ENCODE measurements around the gene PLK5.

PLK5 gene

DNA sequence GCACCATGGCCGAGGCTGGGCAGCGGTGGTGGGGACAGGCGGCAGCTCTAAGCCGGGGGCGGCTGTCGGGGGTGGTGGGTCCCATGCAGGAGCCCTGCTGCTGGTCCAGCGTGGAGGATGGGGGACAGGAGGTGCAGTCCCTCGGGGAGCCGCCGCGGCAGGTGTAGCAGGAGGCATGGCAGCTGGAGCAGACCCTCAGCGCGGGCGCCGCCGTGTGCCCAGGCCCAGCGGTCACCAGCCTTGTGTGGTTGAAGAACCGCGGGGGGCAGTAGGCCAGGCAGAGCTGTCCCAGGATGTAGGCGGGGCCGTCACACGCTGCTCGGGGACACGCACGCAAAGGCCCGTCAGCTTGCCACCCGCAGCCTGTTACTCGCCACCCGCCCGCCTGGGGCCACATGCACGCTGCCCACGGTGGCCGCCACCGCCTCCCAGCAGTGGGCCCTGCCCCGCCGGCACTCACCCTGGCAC, 42.0 kb upstream of the PLK5 start:
- H3K4me3 ChIP-seq (replicated peaks in 1 of 2; ENCODE audit: low read depth in 2 of 2, low read length in 2 of 2) = no peak overlapping the region
- no peak for DNase-seq (ENCODE audit: low read depth in 2 of 2)
- TF ChIP-seq, protein P1, sequence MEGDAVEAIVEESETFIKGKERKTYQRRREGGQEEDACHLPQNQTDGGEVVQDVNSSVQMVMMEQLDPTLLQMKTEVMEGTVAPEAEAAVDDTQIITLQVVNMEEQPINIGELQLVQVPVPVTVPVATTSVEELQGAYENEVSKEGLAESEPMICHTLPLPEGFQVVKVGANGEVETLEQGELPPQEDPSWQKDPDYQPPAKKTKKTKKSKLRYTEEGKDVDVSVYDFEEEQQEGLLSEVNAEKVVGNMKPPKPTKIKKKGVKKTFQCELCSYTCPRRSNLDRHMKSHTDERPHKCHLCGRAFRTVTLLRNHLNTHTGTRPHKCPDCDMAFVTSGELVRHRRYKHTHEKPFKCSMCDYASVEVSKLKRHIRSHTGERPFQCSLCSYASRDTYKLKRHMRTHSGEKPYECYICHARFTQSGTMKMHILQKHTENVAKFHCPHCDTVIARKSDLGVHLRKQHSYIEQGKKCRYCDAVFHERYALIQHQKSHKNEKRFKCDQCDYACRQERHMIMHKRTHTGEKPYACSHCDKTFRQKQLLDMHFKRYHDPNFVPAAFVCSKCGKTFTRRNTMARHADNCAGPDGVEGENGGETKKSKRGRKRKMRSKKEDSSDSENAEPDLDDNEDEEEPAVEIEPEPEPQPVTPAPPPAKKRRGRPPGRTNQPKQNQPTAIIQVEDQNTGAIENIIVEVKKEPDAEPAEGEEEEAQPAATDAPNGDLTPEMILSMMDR (IDR thresholded peaks at IDR 0.05; ENCODE audit: low read depth, low read length) = no peak

DNA sequence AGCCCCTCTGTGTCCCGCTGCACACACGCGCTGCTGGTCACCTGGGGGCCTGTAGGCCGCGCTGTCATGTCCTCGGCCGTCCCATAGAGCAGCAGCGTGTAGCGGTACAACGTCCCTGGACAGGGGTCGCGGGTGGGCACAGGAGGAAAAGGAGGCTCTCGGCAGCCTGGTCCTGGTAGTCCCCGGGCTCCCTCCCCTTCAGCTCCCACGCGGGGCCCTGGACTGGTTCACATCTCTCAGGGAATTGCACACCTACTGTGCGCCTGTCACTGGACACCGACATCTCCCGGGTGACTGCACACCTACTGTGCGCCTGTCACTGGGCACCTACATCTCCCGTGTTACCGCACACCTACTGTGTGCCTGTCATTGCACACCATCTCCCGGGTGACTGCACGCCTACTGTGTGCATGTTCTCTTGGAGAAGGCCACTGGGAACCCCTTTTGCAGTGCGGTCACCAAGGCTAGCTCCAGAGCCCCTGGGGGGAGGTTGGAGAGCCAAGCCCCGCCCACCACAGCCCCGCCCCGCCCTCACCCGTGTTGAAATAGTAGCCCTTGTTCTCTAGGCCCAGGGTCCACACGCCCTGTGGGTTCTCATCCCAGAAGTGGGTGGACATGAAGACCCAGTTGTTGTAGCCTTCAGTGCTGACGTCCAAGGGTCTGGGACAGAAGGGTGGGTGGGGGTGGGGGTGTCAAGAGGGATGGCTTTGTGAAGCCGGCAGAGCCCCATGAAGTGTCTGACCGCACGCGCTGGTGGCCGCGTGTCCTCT, 41.3 kb upstream of the PLK5 start:
- no peak overlapping the region for H3K4me3 ChIP-seq (replicated peaks in 1 of 2; ENCODE audit: low read depth in 2 of 2, low read length in 2 of 2)
- TF ChIP-seq, protein P1 (IDR thresholded peaks at IDR 0.05; ENCODE audit: low read depth, low read length) = no peak
- DNase-seq (ENCODE audit: low read depth in 2 of 2) = no peak

DNA sequence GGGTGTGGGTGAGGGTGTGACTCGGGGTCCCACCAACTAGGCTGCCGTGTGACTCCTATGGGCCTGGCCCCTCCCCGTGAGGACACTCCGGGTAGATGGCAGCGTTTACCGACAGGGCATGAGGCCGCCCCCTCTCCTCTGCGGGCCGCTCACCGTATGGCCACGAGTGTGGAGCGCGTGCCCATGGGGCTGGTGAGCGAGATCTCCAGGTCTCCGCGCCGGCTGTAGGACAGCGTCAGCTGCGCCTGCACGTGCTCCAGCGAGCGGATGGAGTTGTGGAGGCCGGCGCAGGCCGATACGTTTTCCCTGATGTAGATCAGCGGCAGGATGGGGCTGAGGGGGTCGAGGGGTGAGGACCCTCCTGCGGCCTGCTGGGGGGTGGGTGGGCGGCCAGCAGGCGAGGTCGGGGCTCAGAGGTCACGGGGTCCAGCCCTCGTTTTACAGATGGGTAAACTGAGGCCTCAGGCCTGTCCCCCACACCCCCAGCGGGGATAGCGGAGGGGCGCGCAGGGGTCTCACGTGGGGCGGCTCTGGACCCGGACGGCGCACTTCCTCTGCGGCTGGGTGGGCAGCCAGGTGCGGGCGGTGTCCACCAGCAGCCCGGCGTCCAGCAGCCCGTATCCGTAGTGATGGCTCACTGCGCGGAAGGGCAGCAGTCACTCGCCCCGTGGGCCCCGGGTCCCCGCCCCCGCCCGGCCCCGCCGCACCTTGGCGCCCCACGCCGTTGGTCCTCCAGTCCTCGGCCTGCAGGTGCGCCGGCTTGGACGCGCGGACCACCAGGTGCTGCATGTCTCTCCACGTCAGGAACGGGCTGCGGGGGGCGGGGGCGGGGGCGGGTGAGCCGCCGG, 40.5 kb upstream of the PLK5 start:
- TF ChIP-seq, protein P1 (IDR thresholded peaks at IDR 0.05; ENCODE audit: low read depth, low read length) = no peak
- H3K4me3 ChIP-seq (replicated peaks in 1 of 2; ENCODE audit: low read depth in 2 of 2, low read length in 2 of 2) = no peak overlapping the region
- no peak for DNase-seq (ENCODE audit: low read depth in 2 of 2)

DNA sequence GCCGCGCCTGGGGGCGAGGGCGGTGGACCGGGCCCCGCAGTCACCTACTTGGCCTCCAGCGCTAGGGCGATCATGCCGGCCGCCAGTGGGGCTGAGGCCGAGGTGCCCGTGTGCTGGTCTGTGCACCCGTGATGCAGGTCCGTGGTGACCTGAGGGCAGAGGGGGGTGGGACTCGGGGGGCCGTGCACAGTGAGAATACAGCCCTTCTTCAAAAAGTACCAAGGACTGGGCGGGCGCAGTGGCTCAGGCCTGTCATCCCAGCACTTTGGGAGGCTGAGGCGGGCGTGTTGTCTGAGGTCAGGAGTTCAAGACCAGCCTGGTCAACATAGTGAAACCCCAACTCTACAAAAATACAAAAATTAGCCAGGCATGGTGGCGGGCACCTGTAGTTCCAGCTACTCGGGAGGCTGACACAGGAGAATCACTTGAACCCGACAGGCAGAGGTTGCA, 39.9 kb upstream of the PLK5 start:
- TF ChIP-seq, protein P1 (IDR thresholded peaks at IDR 0.05; ENCODE audit: low read depth, low read length) = no peak
- H3K4me3 ChIP-seq (replicated peaks in 1 of 2; ENCODE audit: low read depth in 2 of 2, low read length in 2 of 2) = no peak overlapping the region
- no peak for DNase-seq (ENCODE audit: low read depth in 2 of 2)

DNA sequence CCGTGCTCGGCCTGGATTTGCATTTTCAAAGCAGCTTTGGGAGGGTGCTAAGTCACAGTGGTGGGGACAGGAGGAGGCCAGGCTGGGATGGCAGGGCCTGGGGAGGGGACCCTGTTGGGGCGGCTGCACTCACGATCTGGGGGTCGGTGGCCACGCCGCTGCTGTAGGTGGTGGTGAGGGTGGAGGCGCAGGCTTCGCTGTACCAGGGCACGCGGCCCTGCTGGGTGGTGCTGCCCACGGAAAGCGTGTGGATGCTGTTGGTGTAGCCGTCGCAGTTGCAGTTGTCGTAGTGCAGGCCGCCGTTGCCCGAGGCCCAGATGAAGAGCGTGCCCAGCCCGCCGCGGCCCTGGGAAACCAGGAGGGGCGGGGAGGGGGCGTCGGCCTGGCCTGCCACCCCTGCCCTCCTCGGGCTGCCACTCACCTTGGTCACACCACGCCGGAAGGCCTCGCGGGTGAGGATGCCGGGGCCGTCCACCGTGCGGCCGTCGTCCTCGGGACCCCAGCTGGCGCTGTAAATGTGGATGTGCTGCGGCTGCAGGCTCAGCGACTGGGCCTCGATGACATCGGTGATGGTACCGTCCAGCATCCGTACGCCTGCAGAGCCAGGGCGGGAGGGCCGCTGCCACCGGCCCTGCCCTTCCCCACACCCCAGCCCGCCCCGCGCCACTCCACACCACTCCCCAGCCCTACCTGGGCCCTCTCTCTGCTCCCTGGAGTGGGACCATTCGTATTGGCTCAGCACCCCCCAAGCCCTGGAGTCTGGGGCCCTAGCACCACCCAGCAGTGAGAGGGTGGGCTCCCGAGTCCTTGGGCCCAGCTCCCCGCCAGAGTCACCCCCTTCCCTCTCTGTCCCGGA, 36.9 kb upstream of the PLK5 start:
- no peak overlapping the region for H3K4me3 ChIP-seq (replicated peaks in 1 of 2; ENCODE audit: low read depth in 2 of 2, low read length in 2 of 2)
- no peak for DNase-seq (ENCODE audit: low read depth in 2 of 2)
- TF ChIP-seq, protein P1 (IDR thresholded peaks at IDR 0.05; ENCODE audit: low read depth, low read length) = no peak

DNA sequence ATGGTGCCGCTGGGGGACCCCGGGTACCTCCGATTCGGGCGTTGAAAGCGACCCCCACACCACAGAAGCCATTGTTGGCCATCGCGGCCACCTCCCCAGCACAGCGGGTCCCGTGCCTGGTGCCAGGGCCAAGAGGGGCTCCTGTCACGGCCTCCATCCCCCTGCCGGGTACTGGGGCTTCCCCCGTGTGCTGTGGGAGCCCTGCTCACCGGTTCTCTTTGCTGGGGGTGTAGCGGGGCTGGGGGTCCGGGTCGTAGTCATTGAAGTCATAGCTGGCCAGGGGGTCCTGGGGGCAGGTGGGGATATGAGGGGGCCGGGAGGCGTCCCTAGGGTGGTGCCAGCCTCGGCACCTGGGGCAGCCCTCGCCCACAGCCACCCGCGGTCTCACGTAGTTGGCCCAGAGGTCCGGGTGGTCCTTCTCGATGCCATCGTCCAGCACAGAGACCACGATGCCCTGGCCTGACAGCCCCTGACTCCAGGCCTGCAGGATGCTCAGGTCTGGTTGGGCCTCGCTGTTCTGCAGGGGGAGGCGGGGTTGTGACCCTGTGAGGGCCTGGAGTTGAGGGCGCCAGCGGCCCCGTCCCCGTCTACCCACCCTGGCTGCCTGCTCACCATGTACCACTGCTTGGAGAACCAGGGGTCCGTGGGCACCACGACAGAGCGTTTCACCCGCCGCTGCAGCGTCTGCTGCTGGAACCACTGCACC, 36.1 kb upstream of the PLK5 start:
- DNase-seq (ENCODE audit: low read depth in 2 of 2) = no peak
- no peak overlapping the region for H3K4me3 ChIP-seq (replicated peaks in 1 of 2; ENCODE audit: low read depth in 2 of 2, low read length in 2 of 2)
- TF ChIP-seq, protein P1 (IDR thresholded peaks at IDR 0.05; ENCODE audit: low read depth, low read length) = no peak

Measured in cardiac fibroblast (primary cell).